Measurements from ENCODE around the gene CIBAR2.

DNA sequence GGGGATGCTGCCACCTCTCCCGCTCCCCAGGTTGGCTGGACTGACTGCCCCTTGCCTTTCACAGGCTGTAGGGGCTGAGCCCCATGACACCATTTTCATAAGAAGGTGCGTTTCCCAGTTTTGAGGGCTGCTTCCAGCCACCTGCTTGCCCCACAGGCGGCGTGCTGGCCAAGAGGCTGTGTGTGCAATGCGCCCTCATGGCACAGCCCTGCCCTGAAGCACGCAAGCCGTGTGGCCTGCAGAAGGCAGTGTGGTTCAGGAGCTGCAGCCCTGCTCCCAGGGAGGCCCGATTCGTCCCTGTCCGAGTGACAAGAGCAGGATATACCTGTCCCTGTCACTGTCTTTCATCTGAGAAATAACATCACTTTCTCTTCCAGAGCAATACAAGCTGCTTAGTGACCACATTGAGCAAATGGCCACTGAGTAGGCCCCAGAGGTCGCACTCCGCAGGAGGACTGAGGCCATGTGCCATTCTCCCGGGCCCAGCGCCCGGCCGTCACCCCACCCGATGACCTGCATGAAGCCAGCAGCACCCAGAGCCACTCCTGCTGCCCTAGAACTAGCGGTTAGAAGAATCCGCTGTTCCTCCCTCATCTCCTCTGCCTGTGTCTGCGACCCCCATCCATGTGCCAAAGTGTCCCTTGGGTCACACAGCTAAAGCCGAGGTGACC is 24.2 kb downstream of the CIBAR2 start:
- TF ChIP-seq, protein P1, sequence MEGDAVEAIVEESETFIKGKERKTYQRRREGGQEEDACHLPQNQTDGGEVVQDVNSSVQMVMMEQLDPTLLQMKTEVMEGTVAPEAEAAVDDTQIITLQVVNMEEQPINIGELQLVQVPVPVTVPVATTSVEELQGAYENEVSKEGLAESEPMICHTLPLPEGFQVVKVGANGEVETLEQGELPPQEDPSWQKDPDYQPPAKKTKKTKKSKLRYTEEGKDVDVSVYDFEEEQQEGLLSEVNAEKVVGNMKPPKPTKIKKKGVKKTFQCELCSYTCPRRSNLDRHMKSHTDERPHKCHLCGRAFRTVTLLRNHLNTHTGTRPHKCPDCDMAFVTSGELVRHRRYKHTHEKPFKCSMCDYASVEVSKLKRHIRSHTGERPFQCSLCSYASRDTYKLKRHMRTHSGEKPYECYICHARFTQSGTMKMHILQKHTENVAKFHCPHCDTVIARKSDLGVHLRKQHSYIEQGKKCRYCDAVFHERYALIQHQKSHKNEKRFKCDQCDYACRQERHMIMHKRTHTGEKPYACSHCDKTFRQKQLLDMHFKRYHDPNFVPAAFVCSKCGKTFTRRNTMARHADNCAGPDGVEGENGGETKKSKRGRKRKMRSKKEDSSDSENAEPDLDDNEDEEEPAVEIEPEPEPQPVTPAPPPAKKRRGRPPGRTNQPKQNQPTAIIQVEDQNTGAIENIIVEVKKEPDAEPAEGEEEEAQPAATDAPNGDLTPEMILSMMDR (IDR thresholded peaks at IDR 0.05): no peak
- TF ChIP-seq POLR2A (IDR thresholded peaks at IDR 0.05): no peak
